ENCODE measurements around the gene UNG.
A peak's percentile ranks its signal among the peaks of the same experiment; 100 is the strongest.

Gene UNG

GRCh38 chr12:109153821-109154441 lies 56.5 kb downstream of the UNG start:
- DNase-seq (ENCODE audit: low read depth), result no peak
- TF ChIP-seq, protein P1, sequence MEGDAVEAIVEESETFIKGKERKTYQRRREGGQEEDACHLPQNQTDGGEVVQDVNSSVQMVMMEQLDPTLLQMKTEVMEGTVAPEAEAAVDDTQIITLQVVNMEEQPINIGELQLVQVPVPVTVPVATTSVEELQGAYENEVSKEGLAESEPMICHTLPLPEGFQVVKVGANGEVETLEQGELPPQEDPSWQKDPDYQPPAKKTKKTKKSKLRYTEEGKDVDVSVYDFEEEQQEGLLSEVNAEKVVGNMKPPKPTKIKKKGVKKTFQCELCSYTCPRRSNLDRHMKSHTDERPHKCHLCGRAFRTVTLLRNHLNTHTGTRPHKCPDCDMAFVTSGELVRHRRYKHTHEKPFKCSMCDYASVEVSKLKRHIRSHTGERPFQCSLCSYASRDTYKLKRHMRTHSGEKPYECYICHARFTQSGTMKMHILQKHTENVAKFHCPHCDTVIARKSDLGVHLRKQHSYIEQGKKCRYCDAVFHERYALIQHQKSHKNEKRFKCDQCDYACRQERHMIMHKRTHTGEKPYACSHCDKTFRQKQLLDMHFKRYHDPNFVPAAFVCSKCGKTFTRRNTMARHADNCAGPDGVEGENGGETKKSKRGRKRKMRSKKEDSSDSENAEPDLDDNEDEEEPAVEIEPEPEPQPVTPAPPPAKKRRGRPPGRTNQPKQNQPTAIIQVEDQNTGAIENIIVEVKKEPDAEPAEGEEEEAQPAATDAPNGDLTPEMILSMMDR (IDR thresholded peaks at IDR 0.05; ENCODE audit: low read length, missing control alignments), result no peak
- peak overlapping the region; percentile 51 for H3K4me3 ChIP-seq (replicated peaks; ENCODE audit: low read depth, low read length)

- H3K4me3 ChIP-seq (replicated peaks; ENCODE audit: low read depth, low read length), result peak overlapping the region; percentile 60
- TF ChIP-seq, protein P1 (IDR thresholded peaks at IDR 0.05; ENCODE audit: low read length, missing control alignments), result no peak
- peak; percentile 52 for DNase-seq (ENCODE audit: low read depth)
Observed at GRCh38 chr12:109154451-109155438, 57.3 kb downstream of the UNG start.

- TF ChIP-seq, protein P1 (IDR thresholded peaks at IDR 0.05; ENCODE audit: low read length, missing control alignments), result no peak
- DNase-seq (ENCODE audit: low read depth), result no peak
Observed at GRCh38 chr12:109156036-109156435, 58.6 kb downstream of the UNG start.

DNA sequence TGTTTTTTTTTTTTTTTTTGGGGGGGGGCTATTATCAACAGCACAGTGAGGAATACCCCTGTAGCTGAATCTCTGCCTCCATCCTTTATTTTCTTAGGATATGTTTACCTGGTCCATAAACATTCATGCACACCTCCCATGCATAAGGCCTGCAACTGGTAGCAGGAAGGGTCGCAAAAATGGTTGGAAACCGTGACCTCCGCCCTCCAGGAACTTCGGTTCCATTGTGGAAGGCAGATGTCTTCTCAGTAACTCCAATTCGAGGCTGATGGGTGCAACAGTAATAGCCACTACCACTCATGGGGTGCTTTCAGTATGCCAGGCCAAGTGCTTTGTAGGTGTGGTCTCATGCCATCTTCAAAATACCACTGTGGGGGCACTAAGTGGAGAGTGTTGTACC lies 59.2 kb downstream of the UNG start:
- H3K4me3 ChIP-seq (replicated peaks; ENCODE audit: low read depth, low read length), result no peak overlapping the region
- TF ChIP-seq, protein P1 (IDR thresholded peaks at IDR 0.05; ENCODE audit: low read length, missing control alignments), result no peak
- no peak for DNase-seq (ENCODE audit: low read depth)

More at GRCh38 chr12:109156036-109156435, 58.6 kb downstream of the UNG start:
- H3K4me3 ChIP-seq (replicated peaks; ENCODE audit: low read depth, low read length), result no peak overlapping the region

- DNase-seq (ENCODE audit: low read depth), result no peak
Observed at GRCh38 chr12:109157986-109158385, 60.6 kb downstream of the UNG start.

GRCh38 chr12:109160433-109160832 lies 63.0 kb downstream of the UNG start:
- H3K4me3 ChIP-seq (replicated peaks; ENCODE audit: low read depth, low read length), result no peak overlapping the region
- TF ChIP-seq, protein P1 (IDR thresholded peaks at IDR 0.05; ENCODE audit: low read length, missing control alignments), result no peak
- DNase-seq (ENCODE audit: low read depth), result no peak

More at GRCh38 chr12:109157986-109158385, 60.6 kb downstream of the UNG start:
- TF ChIP-seq, protein P1 (IDR thresholded peaks at IDR 0.05; ENCODE audit: low read length, missing control alignments), result no peak
- no peak overlapping the region for H3K4me3 ChIP-seq (replicated peaks; ENCODE audit: low read depth, low read length)

All from fibroblast of pulmonary artery (primary cell).